IPS DF 4.7 (cell line): Measurements from ENCODE around the gene BBC3.

Experiments used
- DNase-seq: peaks from one replicate; pipeline ENCODE4 v3.0.0-alpha.2; 2013; ENCODE audit warnings: low spot score; ENCODE audit errors: extremely low read depth

Gene BBC3

DNA sequence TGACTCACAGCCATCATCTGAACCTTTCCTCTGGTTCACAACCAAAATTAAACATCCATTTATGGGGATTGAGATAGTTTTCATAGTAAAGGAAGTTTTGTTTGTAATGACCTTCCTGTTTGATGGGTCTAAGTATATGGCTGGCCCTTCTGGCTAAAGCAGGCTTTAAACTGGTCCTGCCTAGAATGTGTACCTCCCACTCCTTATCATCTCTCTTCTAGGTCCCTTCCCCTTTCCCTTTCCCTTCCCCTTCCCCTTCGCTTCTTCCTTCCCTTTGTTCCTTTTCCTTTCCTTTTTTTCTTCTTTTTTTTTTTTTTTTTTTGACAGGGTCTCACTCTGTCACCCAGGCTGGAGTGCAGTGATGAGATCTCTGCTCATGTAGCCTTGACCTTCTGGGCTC, 35.6 kb downstream of the BBC3 start:
- DNase-seq, result no peak

GRCh38 chr19:47190167-47190727, 40.8 kb downstream of the BBC3 start:
- DNase-seq, result no peak

DNA sequence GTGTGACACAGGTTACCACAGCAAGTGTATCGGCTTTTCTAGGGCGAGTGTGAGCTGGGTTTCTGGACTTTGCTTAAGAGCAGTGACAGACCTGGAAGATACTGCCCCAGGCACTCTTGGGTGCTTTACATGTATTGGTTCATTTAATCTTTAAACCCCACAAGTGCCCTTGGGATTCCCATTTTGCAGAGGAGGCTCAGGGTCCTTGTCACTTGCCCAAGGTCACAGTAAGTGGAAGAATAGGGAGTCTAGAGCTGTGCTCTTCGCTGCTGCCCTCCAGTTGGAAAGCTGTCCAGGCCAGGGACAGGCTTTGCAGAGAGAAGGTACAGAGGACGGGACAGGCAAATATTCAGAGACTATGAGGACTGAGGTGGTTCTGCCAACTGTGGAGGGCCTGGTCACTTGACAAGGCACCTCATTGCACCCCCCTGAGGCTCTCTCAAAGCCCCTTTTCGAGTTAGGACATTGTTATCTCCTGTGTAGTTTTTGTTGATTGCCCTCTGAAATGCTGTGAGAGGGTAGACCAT, 42.4 kb downstream of the BBC3 start:
- DNase-seq, result no peak

DNA sequence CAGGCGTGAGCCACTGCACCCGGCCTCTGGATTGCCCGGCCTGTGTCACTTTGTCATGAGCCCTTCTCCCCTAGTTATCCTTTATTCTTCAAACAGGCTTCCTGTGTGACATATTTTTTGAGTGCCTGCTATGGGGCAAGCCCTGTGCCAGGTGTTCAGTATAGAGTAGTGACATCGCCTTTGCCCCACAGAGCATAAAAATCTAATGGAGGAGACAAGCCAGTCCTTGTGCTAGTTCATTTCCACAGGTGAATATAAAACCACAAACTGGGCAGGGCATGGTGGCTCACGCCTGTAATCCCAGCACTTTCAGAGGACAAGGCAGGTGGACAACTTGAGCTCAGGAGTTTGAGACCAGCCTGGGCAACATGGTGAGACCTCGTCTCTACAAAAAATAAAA, 43.2 kb downstream of the BBC3 start:
- no peak for DNase-seq

- no peak for DNase-seq
Observed at GRCh38 chr19:47187335-47187655, 43.7 kb downstream of the BBC3 start.

- no peak for DNase-seq
Observed at GRCh38 chr19:47186446-47187334, 44.3 kb downstream of the BBC3 start.

GRCh38 chr19:47183601-47184000, 47.4 kb downstream of the BBC3 start:
- no peak for DNase-seq

- no peak for DNase-seq
Observed at GRCh38 chr19:47179653-47180310, 51.2 kb downstream of the BBC3 start.

- DNase-seq, result no peak
Observed at GRCh38 chr19:47176627-47177090, 54.3 kb downstream of the BBC3 start.

DNA sequence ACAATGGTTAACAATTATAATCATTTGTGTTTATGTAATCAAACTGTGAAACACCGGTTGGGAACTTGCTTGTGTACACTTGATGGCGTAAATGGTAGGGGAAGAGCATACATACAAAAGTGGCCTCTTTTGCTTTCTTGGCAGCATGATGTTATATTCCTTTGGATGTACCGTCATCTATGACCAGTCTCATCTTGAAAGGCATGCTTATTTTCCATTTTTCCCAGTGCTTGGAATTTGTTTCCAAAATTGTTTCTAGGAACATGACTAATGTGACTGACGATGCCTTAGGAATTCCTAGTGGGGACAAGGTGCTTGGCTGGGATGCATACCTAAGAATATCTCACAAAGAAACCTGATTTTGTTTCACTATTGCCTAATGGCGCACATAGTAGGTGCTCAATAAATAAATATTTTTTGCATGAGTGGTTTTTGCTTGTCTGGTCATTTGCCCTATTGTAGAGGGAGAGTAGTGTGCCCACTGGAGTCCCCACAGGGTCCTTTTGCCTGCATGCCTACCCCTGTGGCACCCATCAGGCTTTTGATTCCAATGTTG, 54.9 kb downstream of the BBC3 start:
- DNase-seq, result no peak

DNA sequence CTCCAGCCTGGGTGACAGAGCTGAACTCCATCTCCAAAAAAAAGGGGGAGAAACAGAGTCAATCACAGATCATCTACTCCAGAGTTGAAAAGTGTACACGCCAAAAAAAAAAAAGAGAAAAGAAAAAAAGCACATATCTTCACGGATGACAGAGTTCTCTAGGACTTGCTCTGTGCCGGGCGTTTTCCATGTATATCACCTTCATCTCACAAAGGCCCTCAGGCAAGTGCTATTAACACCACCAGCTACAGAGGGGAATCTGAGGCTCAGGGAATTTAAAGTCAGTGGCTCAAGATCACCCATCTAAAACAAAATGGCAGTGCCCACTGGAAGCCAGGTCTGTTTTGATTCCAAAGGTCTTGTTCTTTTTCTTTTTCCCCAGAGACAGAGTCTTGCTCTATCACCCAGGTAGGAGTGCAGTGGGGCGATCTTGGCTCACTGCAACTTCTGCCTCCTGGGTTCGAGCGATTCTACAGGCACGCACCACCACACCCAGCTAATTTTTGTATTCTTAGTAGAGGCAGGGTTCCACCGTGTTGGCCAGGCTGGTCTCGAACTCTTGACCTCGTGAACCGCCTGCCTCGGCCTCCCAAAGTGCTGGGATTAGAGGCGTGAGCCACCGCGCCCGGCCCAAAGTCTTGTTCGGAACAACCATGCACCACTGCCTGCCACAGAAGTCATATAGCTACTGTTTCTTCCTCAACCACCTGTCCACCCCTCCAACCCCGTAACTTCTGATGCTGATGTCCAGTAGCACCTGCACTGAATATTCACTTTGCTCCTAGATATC, 58.1 kb downstream of the BBC3 start:
- DNase-seq, result no peak
